NB4 (cell line): ENCODE data around the gene ST8SIA6.

Experiments
- CTCF ChIP-seq: IDR thresholded peaks from one replicate; pipeline ENCODE4 v1.5.1; 2012; ENCODE audit warnings: low read depth, low read length
- POLR2A ChIP-seq: IDR thresholded peaks from 2 replicates; pipeline ENCODE4 v1.6.1; 2011; ENCODE audit warnings: mild to moderate bottlenecking; ENCODE audit not compliant: insufficient read length; ENCODE audit errors: extremely low read depth

- TF ChIP-seq CTCF (no peak), POLR2A (no peak)
Measured at GRCh38 chr10:17483079-17483478, 28.7 kb upstream of the ST8SIA6 start.
